ENCODE data around the gene GRIK4.

DNA sequence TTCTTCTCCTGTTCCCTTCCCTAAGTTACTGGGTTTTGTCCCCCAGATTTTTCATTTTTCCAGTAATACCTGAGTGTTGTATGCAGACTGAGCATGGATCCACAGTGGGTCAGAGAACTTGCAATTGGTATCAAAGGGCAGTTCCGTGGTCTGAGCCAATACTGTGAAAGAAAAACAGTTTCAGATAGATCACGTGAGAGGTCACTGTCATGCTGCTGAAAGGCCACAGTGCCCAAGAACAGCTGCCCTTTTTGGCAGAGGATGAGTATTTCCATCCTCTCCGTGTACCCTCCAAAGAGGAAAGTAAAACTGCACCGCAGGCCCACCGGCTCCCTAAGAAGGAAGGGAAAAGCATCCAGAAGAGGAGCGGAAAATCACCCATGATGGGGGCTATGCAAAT lies 439.3 kb downstream of the GRIK4 start:
- TF ChIP-seq, protein P1, sequence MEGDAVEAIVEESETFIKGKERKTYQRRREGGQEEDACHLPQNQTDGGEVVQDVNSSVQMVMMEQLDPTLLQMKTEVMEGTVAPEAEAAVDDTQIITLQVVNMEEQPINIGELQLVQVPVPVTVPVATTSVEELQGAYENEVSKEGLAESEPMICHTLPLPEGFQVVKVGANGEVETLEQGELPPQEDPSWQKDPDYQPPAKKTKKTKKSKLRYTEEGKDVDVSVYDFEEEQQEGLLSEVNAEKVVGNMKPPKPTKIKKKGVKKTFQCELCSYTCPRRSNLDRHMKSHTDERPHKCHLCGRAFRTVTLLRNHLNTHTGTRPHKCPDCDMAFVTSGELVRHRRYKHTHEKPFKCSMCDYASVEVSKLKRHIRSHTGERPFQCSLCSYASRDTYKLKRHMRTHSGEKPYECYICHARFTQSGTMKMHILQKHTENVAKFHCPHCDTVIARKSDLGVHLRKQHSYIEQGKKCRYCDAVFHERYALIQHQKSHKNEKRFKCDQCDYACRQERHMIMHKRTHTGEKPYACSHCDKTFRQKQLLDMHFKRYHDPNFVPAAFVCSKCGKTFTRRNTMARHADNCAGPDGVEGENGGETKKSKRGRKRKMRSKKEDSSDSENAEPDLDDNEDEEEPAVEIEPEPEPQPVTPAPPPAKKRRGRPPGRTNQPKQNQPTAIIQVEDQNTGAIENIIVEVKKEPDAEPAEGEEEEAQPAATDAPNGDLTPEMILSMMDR (conservative IDR thresholded peaks at IDR 0.05; ENCODE audit: low read depth, low read length): no peak
- TF ChIP-seq EZH2 (IDR thresholded peaks at IDR 0.05; ENCODE audit: low read length, unreplicated experiment) (no peak), EZH2phosphoT487 (IDR thresholded peaks at IDR 0.05; ENCODE audit: borderline replicate concordance, low read length) (no peak)

Measured in PC-3 (cell line).